ENCODE results near the gene GAREM1.
"Not testable (repeated sequence)": the region's sequence is repeated elsewhere in the genome, so short reads cannot be mapped to it uniquely, and the experiment has no call there.

GAREM1 gene

GRCh38 chr18:32470714-32471633 lies at the start of gene GAREM1:
Gene GAREM1, minus strand, starts transcription at chr18:32470882. Its CDS starts 454 bp downstream, at chr18:32470428.
- DNase-seq (ENCODE audit: low read depth in 2 of 2, low spot score in 1 of 2), result peak; percentile 30 to 59

GRCh38 chr18:32511147-32511546 lies 40.5 kb upstream of the GAREM1 start:
- DNase-seq (ENCODE audit: low read depth in 2 of 2, low spot score in 1 of 2), result no peak

GRCh38 chr18:32509111-32509510 lies 38.4 kb upstream of the GAREM1 start:
- DNase-seq (ENCODE audit: low read depth in 2 of 2, low spot score in 1 of 2), result no peak

GRCh38 chr18:32507093-32507492 lies 36.4 kb upstream of the GAREM1 start:
- DNase-seq (ENCODE audit: low read depth in 2 of 2, low spot score in 1 of 2), result no peak

- DNase-seq (ENCODE audit: low read depth in 2 of 2, low spot score in 1 of 2), result no peak
These were observed 31.3 kb upstream of the GAREM1 start for GRCh38 chr18:32502014-32502413.

- DNase-seq (ENCODE audit: low read depth in 2 of 2, low spot score in 1 of 2), result not testable (repeated sequence)
These were observed 30.6 kb upstream of the GAREM1 start for GRCh38 chr18:32501242-32501641.

GRCh38 chr18:32483002-32483401 lies 12.3 kb upstream of the GAREM1 start:
- DNase-seq (ENCODE audit: low read depth in 2 of 2, low spot score in 1 of 2), result no peak

GRCh38 chr18:32482117-32482516 lies 11.4 kb upstream of the GAREM1 start:
- no peak for DNase-seq (ENCODE audit: low read depth in 2 of 2, low spot score in 1 of 2)

GRCh38 chr18:32480581-32480980 lies 9.9 kb upstream of the GAREM1 start:
- DNase-seq (ENCODE audit: low read depth in 2 of 2, low spot score in 1 of 2), result no peak

GRCh38 chr18:32478807-32479206 lies 8.1 kb upstream of the GAREM1 start:
- DNase-seq (ENCODE audit: low read depth in 2 of 2, low spot score in 1 of 2), result no peak

GRCh38 chr18:32478317-32478716 lies 7.6 kb upstream of the GAREM1 start:
- DNase-seq (ENCODE audit: low read depth in 2 of 2, low spot score in 1 of 2), result no peak

GRCh38 chr18:32476106-32476505 lies 5.4 kb upstream of the GAREM1 start:
- no peak for DNase-seq (ENCODE audit: low read depth in 2 of 2, low spot score in 1 of 2)

- DNase-seq (ENCODE audit: low read depth in 2 of 2, low spot score in 1 of 2), result not testable (repeated sequence)
These were observed 4.4 kb upstream of the GAREM1 start for GRCh38 chr18:32475069-32475468.

- no peak for DNase-seq (ENCODE audit: low read depth in 2 of 2, low spot score in 1 of 2)
These were observed 2.6 kb upstream of the GAREM1 start for GRCh38 chr18:32473325-32473724.

- no peak for DNase-seq (ENCODE audit: low read depth in 2 of 2, low spot score in 1 of 2)
These were observed 2.2 kb upstream of the GAREM1 start for GRCh38 chr18:32472841-32473240.

- no peak for DNase-seq (ENCODE audit: low read depth in 2 of 2, low spot score in 1 of 2)
These were observed 295 bp downstream of the GAREM1 start for GRCh38 chr18:32470460-32470713.

- no peak for DNase-seq (ENCODE audit: low read depth in 2 of 2, low spot score in 1 of 2)
These were observed 807 bp downstream of the GAREM1 start for GRCh38 chr18:32469691-32470459.

GRCh38 chr18:32469190-32469651 lies 1.5 kb downstream of the GAREM1 start:
- DNase-seq (ENCODE audit: low read depth in 2 of 2, low spot score in 1 of 2), result no peak

- DNase-seq (ENCODE audit: low read depth in 2 of 2, low spot score in 1 of 2), result no peak
These were observed 2.4 kb downstream of the GAREM1 start for GRCh38 chr18:32468147-32468845.

- DNase-seq (ENCODE audit: low read depth in 2 of 2, low spot score in 1 of 2), result no peak
These were observed 8.9 kb downstream of the GAREM1 start for GRCh38 chr18:32461709-32462272.

GRCh38 chr18:32460171-32460731 lies 10.4 kb downstream of the GAREM1 start:
- DNase-seq (ENCODE audit: low read depth in 2 of 2, low spot score in 1 of 2), result no peak

All from stimulated activated CD8-positive, alpha-beta memory T cell treated with anti-CD3 and anti-CD28 coated beads, Interleukin-4, amount 100 ng/mL, for 1 hour (primary cell).